Peyer's patch (tissue), 4 donors: Measurements from ENCODE around the gene SYNDIG1. TPM values are rescaled to one million over a fixed set of nuclear protein-coding genes. Genes with fewer than 3 reads are reported as not detected.

Experiments
- DNase-seq, 3 donors: peaks; one replicate each; pipeline ENCODE4 v3.0.0-alpha.2; 2017 to 2019
- H3K27ac ChIP-seq, 4 donors: fragments of 200-600 bp; sonication (generic); one replicate each; pipeline ENCODE4 v1.5.1; 2016 to 2019
- H3K27me3 ChIP-seq, 2 donors: fragments of 200-600 bp; sonication (generic); one replicate each; pipeline ENCODE4 v1.5.1; 2019
- H3K36me3 ChIP-seq, 3 donors: fragments of 200-600 bp; sonication (generic); one replicate each; pipeline ENCODE4 v1.5.1; 2016 to 2019
- H3K4me1 ChIP-seq, 4 donors: fragments of 200-600 bp; sonication (generic); one replicate each; pipeline ENCODE4 v1.5.1; 2016 to 2019
- H3K4me3 ChIP-seq, 4 donors: fragments of 200-600 bp; sonication (generic); 1 replicate in 3 of 4; 2 replicates in 1 of 4; pipeline ENCODE4 v1.5.1; 2016 to 2019; ENCODE audit warnings: mild to moderate bottlenecking in 1 of 4
- H3K9me3 ChIP-seq, 4 donors: fragments of 200-600 bp; sonication (generic); one replicate each; pipeline ENCODE4 v1.5.1; 2016 to 2019; ENCODE audit warnings: mild to moderate bottlenecking in 1 of 4
- POLR2A ChIP-seq, 2 donors: fragments of 450-650 bp; IDR thresholded peaks; one replicate each; pipeline ENCODE4 v1.5.1; 2017; ENCODE audit warnings: antibody characterized with exemption in 2 of 2, mild to moderate bottlenecking in 2 of 2, moderate library complexity in 2 of 2
- total RNA-seq, 4 donors: library from RNA; depleted of rRNA; stranded (reverse); fragments of >200 nt; gene quantifications; one replicate each; pipeline ENCODE4 v1.1.0, GENCODE V29; 2016
- TF ChIP-seq, protein P1 (sequence below), 6 experiments: fragments of 450-650 bp in 4 of 6; fragments of 200-600 bp in 2 of 6; sonication (generic) in 1 of 6; IDR thresholded peaks; one replicate each; pipeline ENCODE4 v1.5.1; 2017 to 2019; ENCODE audit warnings: antibody characterized with exemption in 6 of 6, mild to moderate bottlenecking in 3 of 6, moderate library complexity in 1 of 6

The SYNDIG1 gene
- total RNA-seq, 4 donors from 2014 or later = 0.76 to 1.7 TPM; not detected in 2

DNA sequence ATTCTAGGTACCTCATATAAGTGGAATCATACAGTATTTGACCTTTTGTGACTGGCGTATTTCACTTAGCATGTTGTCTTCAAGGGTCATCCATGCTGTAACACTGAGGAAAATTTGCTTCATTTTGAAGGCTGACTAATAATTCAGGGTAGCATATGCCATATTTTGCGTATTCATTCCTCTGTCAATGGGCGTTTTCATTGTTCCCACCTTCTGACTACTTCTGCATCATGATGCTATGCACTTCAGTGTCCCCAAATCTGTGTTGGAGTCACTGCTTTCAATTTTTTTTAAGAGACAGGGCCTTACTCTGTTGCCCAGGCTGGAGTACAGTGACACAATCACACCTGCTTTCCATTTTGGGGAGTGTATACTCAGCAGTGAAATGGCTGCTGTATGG lies 51.6 kb downstream of the SYNDIG1 start:
- H3K4me1 ChIP-seq = no peaks in the 10 kb centered on the region
- no peak for TF ChIP-seq POLR2A (IDR thresholded peaks at IDR 0.05)
- TF ChIP-seq, protein P1, sequence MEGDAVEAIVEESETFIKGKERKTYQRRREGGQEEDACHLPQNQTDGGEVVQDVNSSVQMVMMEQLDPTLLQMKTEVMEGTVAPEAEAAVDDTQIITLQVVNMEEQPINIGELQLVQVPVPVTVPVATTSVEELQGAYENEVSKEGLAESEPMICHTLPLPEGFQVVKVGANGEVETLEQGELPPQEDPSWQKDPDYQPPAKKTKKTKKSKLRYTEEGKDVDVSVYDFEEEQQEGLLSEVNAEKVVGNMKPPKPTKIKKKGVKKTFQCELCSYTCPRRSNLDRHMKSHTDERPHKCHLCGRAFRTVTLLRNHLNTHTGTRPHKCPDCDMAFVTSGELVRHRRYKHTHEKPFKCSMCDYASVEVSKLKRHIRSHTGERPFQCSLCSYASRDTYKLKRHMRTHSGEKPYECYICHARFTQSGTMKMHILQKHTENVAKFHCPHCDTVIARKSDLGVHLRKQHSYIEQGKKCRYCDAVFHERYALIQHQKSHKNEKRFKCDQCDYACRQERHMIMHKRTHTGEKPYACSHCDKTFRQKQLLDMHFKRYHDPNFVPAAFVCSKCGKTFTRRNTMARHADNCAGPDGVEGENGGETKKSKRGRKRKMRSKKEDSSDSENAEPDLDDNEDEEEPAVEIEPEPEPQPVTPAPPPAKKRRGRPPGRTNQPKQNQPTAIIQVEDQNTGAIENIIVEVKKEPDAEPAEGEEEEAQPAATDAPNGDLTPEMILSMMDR (IDR thresholded peaks at IDR 0.05) = no peak
- H3K4me3 ChIP-seq = no peak overlapping the region
- no peaks in the 10 kb centered on the region for H3K9me3 ChIP-seq
- no peak overlapping the region for H3K27ac ChIP-seq
- no peaks in the 10 kb centered on the region for H3K27me3 ChIP-seq
- DNase-seq = no peak
- H3K36me3 ChIP-seq = no peaks in the 10 kb centered on the region

DNA sequence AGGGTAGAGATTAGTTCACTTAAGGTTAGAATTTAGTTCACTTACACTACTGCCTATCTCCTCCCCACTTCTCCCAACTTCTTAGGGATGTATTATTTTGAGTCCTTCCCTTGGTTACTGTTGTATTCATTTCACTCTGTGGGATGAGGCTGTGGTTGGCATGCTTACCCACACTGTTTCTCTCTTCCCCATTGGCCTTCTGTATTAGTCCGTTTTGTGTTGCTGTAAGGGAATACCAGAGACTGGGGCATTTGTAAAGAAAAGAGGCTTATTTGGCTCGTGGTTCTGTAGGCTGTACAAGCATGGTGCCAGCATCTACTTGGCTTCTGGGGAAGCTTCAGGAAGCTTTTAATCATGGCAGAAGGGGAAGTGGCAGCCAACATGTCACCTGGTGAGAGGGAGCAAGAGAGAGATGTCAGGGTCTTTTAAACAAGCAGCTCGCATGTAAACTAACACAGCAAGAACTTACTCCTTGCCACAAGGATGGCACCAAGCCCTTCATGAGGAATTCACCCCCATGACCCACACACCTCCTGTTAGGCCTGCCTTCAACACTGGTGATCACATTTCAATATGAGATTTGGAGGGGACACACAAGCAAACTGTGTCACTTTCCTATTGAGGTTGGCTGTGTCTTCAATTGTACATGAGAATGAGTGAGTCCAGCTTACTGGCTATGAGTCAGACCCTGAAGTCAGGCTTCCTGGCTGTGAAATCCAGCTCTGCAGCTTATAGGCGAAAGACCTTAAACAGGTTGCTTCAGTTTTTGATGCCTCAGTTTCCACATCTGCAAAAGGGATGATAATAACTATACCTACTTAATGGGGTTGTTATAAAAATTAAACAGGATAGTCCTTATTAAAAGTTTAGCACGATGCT lies 53.3 kb downstream of the SYNDIG1 start:
- no peak overlapping the region for H3K4me3 ChIP-seq
- no peak overlapping the region for H3K27ac ChIP-seq
- DNase-seq = no peak
- TF ChIP-seq, protein P1 (IDR thresholded peaks at IDR 0.05) = no peak
- no peak for TF ChIP-seq POLR2A (IDR thresholded peaks at IDR 0.05)
- H3K4me1 ChIP-seq = no peaks in the 10 kb centered on the region
- no peaks in the 10 kb centered on the region for H3K27me3 ChIP-seq
- no peaks in the 10 kb centered on the region for H3K36me3 ChIP-seq
- no peaks in the 10 kb centered on the region for H3K9me3 ChIP-seq

DNA sequence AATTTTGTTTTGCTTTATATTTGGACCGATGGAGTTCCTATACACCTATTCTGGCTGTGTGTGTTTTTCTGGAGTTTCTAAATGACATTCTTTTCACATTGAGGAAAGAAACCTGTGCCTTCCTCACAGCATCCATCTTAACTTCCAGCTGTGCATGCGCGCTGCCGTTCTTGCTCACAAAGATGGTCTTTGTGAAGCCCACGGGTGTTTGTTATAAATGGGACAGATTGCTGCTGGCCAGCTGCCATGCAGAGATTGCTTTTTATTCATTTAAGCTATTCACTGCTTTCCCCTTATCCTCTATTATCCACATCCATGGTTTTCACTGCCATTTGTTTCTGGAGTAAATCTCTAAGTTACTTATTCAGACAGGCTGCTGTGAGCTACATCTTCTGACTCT lies 54.2 kb downstream of the SYNDIG1 start:
- Histone ChIP-seq H3K27ac (no peak overlapping the region), H3K9me3 (no peaks in the 10 kb centered on the region), H3K4me3 (no peak overlapping the region), H3K27me3 (no peaks in the 10 kb centered on the region), H3K36me3 (no peaks in the 10 kb centered on the region), H3K4me1 (no peaks in the 10 kb centered on the region)
- no peak for TF ChIP-seq POLR2A (IDR thresholded peaks at IDR 0.05)
- TF ChIP-seq, protein P1 (IDR thresholded peaks at IDR 0.05) = no peak
- no peak for DNase-seq

DNA sequence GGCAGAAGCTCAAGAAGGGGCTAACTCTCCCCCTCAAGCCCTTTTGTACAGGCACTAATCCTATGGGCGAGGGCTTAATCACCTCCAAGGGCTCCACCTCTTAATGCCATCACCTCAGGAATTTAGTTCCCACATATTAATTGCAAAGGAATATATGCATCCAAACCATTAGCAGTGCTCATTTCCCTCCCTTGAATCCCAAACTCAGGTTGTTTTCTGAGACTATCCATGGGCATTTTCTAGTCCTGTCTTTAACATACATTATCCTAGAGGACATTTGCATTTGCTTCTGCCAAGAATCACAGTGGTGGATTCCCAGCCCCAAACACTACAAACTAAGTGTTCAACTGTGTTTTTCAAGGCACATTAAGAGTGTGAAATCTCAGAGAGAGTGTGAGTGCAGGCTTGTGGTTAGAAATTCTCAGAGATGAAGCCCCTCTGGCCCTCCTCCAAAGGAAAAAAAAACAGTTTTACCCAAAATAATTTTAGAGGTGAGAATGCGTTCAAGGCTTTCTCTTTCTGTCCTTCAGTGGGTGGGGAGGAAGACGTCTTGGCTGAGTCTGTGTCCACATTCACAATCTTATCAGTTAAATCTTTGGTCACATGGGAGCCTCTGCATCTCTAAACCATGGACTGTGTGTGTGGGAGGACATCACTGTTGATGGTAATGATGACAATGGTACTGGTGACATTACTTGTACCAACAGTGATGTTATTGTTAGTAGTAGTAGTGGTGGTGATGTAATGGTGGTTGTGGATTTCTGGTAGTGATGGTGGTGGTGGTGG lies 59.3 kb downstream of the SYNDIG1 start:
- no peak overlapping the region for H3K4me3 ChIP-seq
- no peaks in the 10 kb centered on the region for H3K27me3 ChIP-seq
- no peak for TF ChIP-seq POLR2A (IDR thresholded peaks at IDR 0.05)
- TF ChIP-seq, protein P1 (IDR thresholded peaks at IDR 0.05) = no peak
- H3K36me3 ChIP-seq = no peaks in the 10 kb centered on the region
- H3K27ac ChIP-seq = no peak overlapping the region
- H3K9me3 ChIP-seq = no peaks in the 10 kb centered on the region
- H3K4me1 ChIP-seq = no peaks in the 10 kb centered on the region
- DNase-seq = no peak

DNA sequence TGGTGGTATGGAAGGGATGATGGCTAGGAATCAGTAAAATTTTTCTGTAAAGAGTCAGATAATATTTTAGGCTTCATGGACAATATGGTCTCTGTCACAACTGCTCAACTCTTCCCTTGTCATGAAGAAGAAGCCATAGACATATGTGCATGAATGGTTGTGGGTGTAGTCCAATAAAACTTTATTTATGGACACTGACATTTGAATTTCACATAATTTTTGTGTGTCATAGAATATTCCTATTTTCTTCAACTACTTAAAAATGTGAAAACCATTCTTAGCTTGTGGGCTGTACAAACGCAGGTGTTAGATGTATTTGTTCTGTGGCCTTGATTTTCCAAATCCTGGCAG lies 59.9 kb downstream of the SYNDIG1 start:
- no peak for DNase-seq
- no peak overlapping the region for H3K27ac ChIP-seq
- H3K9me3 ChIP-seq = no peaks in the 10 kb centered on the region
- H3K4me3 ChIP-seq = no peak overlapping the region
- no peaks in the 10 kb centered on the region for H3K36me3 ChIP-seq
- no peaks in the 10 kb centered on the region for H3K4me1 ChIP-seq
- no peaks in the 10 kb centered on the region for H3K27me3 ChIP-seq
- no peak for TF ChIP-seq POLR2A (IDR thresholded peaks at IDR 0.05)

DNA sequence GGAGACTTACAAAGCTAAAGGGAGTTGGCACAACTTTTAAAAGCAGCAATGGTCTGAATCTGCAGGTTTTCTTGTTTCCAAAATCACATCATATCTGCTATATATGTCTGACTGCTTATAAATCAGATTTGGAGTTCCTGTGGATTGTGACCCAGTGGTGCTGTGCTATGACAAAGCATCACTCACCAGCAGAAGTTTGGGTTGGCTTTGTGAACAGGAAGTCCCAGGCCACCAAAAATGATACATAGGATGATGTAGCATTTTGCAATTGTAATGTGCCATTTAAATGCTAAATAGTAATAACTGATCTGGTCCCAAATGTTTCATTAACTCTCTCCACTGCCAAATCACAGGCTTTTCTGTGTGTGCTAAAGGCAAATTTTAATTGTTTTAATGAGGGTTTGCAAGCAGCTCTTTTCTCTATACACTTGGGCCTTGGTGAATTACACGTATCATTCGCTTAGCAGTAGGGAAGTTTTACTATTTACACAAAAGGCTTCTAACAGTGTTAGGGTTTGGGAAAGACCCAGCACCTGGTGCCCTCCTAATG lies 60.8 kb downstream of the SYNDIG1 start:
- Histone ChIP-seq H3K9me3 (no peaks in the 10 kb centered on the region), H3K36me3 (no peaks in the 10 kb centered on the region), H3K4me1 (no peaks in the 10 kb centered on the region), H3K27me3 (no peaks in the 10 kb centered on the region), H3K4me3 (no peak overlapping the region), H3K27ac (no peak overlapping the region)
- TF ChIP-seq, protein P1 (IDR thresholded peaks at IDR 0.05) = no peak
- TF ChIP-seq POLR2A (IDR thresholded peaks at IDR 0.05) = no peak
- no peak for DNase-seq
